CD4-positive, alpha-beta T cell treated with Interleukin-6 at 100 ng/mL for 8 hours (primary cell): ENCODE measurements around the gene SCAMP3.
A peak's percentile ranks its signal among the peaks of the same experiment; 100 is the strongest.
"Not testable (repeated sequence)": the region's sequence is repeated elsewhere in the genome, so short reads cannot be mapped to it uniquely, and the experiment has no call there.

Source experiments
- DNase-seq: peaks from one replicate; pipeline ENCODE4 v3.0.0-alpha.2; 2020; ENCODE audit warnings: mixed read lengths, low spot score

The SCAMP3 gene

GRCh38 chr1:155227261-155228095 is 34.7 kb downstream of the SCAMP3 start:
- peak; percentile 99 for DNase-seq

GRCh38 chr1:155226910-155227260 is 35.3 kb downstream of the SCAMP3 start:
- DNase-seq, result no peak

DNA sequence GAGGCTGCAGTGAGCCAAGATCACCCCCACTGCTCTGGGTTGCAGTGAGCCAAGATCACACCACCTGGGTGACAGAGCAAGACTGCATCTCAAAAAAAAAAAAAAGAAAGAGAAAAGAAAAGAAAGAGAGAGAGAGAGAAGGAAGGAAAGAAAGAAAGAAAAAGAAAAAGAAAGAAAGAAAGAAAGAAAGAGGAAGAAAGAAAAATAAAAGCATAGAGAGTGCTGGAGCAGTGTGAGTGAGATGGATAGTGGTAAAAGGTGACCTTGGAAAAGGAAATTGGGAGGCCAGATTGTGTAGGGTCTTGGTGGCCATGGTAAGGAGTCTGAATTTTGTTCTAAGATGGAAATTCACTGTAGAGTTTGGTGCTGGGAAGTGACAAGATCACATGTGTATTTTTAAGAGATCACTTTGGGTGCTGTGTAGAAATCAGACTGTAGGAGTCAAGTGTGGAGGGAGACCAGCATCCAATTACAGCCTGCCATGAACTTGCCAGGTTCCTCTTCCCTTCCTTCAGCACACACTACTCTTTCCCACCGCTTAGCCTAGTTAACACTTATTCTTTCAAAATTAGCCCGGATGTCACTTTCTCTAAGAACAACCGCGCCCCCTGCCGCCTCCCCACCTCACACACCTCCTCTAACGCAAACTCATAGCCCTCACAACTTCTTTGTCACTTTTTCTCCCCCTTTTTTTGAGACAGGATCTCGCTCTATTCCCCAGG is 35.8 kb downstream of the SCAMP3 start:
- DNase-seq, result peak; percentile 84

DNA sequence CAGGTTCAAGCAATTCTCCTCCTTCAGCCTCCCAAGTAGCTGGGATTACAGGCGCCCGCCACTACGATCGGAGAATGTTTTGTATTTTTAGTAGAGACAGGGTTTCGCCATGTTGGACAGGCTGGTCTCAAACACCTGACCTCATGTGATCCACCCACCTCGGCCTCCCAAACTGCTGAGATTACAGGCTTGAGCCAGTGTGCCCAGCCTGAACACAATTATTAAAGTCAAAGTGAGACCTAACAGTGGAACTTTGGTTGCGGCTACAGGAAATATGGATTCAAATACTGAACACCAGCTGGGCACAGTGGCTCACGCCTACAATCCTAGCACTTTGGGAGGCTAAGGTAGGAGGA is 36.8 kb downstream of the SCAMP3 start:
- DNase-seq, result not testable (repeated sequence)

GRCh38 chr1:155223047-155223446 is 39.1 kb downstream of the SCAMP3 start:
- DNase-seq, result no peak

DNA sequence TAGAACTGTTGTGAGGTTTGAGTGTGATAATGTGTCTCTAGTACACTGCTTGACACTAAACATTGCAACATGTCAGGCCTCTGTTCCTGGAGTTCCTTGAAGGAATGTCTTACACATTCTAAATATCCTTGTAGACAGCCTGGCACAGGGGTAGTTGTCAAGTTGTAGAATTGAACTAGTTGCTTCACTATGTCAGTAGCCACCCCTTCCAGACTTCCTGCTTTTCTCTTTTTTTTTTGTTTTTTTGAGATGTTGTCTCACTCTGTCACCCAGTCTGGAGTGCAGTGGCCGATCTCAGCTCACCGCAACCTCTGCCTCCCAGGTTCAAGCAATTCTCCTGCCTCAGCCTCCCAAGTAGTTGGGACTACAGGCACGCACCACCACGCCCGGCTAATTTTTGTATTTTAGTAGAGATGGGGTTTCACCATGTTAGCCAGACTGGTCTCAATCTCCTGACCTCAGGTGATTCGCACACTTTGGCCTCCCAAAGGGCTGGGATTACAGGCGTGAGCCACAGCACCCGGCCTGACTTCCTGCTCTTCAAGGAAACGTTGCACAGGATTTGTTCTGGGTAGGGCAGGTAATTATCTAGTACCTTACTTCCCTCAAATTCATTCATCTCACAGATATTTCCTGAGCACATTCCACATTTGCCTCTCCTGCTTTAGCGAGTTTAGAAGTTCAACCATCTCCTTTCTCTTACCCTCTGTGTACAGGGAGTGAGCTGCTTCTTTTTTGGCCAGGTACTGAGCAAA is 41.8 kb downstream of the SCAMP3 start:
- DNase-seq, result not testable (repeated sequence)

DNA sequence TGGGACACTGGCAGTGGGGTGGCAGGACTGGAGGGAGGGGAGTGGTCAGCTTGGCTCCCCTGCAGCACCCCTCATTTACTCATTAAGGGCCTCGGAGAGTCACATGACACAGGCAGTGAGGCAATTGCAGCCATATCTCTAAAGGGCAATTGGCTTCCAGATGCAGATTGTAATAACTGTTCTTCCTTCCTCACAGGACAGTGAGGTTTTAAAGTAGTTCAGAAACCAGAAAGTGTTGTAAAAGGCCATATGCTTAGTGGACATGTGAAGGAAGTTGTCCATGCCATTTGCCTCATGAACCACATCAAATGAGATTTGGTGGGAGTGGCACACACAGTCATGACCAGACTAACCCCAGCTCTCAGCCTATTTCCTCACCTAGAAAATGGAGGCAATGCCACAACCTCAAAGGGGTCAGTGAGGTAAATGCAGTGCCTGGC is 42.5 kb downstream of the SCAMP3 start:
- DNase-seq, result no peak

- no peak for DNase-seq
These were observed 43.1 kb downstream of the SCAMP3 start for GRCh38 chr1:155218854-155219591.

GRCh38 chr1:155214702-155215101 is 47.5 kb downstream of the SCAMP3 start:
- not testable (repeated sequence) for DNase-seq

- not testable (repeated sequence) for DNase-seq
These were observed 50.1 kb downstream of the SCAMP3 start for GRCh38 chr1:155212051-155212440.

GRCh38 chr1:155211381-155212050 is 50.6 kb downstream of the SCAMP3 start:
- DNase-seq, result not testable (repeated sequence)

- no peak for DNase-seq
These were observed 51.7 kb downstream of the SCAMP3 start for GRCh38 chr1:155210314-155211104.

- DNase-seq, result no peak
These were observed 52.8 kb downstream of the SCAMP3 start for GRCh38 chr1:155209312-155209721.

DNA sequence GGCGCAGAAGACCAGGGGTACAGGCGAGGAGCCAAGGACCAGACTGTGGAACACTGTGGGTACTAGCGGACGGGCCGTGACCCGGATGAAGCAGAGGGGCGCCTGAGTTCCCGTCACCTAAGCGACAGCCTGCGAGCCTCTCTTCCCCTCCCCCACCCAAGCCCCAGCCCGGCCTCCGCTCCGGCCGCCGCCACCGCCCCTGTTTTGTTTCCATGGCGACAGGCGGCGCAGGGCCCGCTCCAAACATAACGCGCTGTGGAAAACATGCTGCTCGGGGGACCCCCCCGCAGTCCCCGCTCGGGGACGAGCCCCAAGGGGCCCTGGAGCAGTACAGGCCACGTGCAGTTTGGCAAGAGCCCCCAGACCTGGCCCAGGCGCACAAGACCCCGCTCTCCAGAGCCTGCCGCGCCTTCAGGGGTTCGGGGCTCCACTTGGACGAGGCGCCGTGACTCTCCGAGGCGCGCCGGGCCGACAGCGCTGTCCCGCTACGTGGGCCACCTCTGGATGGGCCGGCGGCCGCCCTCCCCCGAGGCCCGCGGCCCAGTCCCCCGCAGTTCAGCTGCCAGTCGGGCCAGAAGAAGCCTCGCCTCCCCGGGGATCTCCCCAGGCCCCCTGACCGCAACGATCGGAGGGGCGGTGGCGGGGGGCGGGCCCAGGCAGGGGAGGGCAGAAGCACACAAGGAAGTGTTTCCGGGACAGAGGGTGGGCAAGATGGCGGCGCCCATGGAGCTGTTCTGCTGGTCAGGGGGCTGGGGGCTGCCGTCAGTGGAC is 53.4 kb downstream of the SCAMP3 start, which contains the start of gene MTX1:
TSS of gene MTX1 (plus strand) at position 155 of the 771 bp plus-strand sequence. CDS start at position 265, 110 bp downstream.
- DNase-seq, result peak; percentile 86

DNA sequence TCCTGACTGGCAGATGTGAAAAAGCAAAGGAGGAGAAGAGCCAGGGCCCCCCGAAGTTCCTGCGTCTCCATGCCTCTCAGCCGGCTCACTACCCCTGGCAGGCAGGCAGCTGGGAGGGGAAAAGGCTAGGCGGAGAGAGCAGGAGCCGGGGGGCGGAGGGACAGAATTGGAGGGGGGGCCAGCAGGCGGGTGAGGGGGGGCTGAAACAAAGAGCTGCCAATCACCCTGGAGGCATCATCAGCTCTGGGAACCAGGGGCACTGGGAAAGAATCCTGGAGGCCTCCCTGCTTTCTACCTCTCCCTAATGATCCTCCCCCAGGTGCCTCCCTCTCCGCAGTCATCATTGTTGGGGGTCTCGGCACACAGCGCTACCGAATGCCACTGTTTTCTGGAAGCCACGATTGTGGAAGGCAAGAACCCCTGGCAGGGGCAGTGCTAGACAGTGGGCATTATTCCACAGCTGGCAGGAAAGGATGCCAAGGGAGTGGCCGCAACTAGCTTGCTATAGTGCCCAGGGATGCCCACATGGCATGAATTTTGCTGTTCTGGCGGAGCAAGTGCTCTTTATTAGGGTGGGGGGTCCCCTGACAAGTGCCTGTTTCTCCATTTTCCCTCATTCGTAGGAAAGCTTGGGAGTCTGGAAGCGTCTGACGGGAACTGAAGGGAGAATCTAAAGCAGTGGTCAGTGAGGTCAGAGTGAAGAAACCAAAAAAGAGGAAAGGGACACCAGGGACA is 54.2 kb downstream of the SCAMP3 start, which contains the start of gene THBS3:
TSS of gene THBS3 (minus strand) at position 92 of the 735 bp plus-strand sequence. CDS start at position 71, 21 bp downstream.
- no peak for DNase-seq

GRCh38 chr1:155206891-155207805 is 55.0 kb downstream of the SCAMP3 start:
- DNase-seq, result peak; percentile 89
